ENCODE results near the gene RGPD5. TPM values are rescaled to one million over a fixed set of nuclear protein-coding genes. Genes with fewer than 3 reads are reported as not detected.

The RGPD5 gene
- total RNA-seq: 23.4 and 32.8 TPM in 2 replicates

DNA sequence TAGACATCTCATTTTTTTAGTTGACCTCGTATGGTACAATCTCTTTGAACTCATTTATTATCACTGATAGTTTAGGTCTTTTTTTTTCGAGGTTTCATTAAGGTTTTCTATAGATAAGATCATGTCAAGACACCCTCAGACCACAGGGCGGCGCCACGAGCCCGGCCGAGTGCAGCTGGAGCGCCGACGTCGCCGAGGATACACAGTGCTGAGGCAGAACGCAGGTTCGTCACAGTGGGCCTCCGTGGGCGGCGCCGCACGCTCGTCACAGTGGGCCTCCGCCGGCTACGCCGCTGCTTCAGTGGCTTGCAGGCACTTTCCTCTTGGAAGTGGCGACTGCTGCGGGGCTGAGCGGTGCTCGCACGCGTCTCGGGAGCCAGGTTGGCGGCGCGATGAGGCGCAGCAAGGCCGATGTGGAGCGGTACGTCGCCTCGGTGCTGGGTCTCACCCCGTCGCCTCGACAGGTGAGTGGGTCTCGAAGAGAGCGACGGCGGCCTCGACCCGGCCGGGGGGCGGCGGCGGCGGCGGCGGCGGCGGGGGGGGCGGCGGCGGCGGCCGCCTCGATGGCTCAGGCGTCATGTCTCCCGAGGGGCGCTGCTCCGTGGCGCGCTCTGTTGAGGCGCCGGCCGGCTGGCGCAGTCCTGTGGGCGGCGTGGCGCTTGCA, at the start of gene RGPD5:
Gene RGPD5, plus strand, starts transcription at position 232 of the 664 bp plus-strand sequence. Its CDS starts 161 bp downstream, at position 393.

GRCh38 chr2:109898462-109899336, 104.6 kb downstream of the RGPD5 start, which contains the start of gene LIMS3:
TSS of gene LIMS3 (plus strand) at chr2:109898688. CDS start at chr2:109898729, 41 bp downstream.

Other genes with a start within 250 kb of the RGPD5 start
- gene SEPTIN10, start 180.3 kb upstream of the RGPD5 start, total RNA-seq: 85.3 and 125 TPM in 2 replicates
- 2.6 and 5.2 TPM in 2 replicates for gene SOWAHC, start 179.9 kb upstream of the RGPD5 start, total RNA-seq
- 10.1 and 28.2 TPM in 2 replicates for gene LIMS3, start 104.4 kb downstream of the RGPD5 start, total RNA-seq